Right lung (tissue), 5 donors: Measurements from ENCODE around the gene DNAJC11. TPM values are rescaled to one million over a fixed set of nuclear protein-coding genes. Genes with fewer than 3 reads are reported as not detected.
"Not testable (repeated sequence)": the region's sequence is repeated elsewhere in the genome, so short reads cannot be mapped to it uniquely, and the experiment has no call there.

Experiments
- DNase-seq, 2 donors: peaks; one replicate each; pipeline ENCODE4 v3.0.0-alpha.2; 2013
- polyA plus RNA-seq, 5 donors: library from polyadenylated mRNA; unstranded; fragments of 120-200 nt; gene quantifications; one replicate each; pipeline versions ENCODE4 v1.2.1 to v1.2.3, GENCODE V29; 2013; ENCODE audit warnings: inconsistent platforms in 1 of 5, low replicate concordance in 1 of 5; ENCODE audit not compliant: insufficient read length in 5 of 5, insufficient read depth in 1 of 5

The DNAJC11 gene
- polyA plus RNA-seq, 5 donors, result 41.1 to 46.5 (median 45.7) TPM

- no peak for DNase-seq
Measured at GRCh38 chr1:6703016-6703415, 1.4 kb upstream of the DNAJC11 start.

- DNase-seq, result no peak
Measured at GRCh38 chr1:6700853-6701436, 671 bp downstream of the DNAJC11 start.

GRCh38 chr1:6699915-6700314, 1.7 kb downstream of the DNAJC11 start:
- not testable (repeated sequence) for DNase-seq

GRCh38 chr1:6695868-6696267, 5.7 kb downstream of the DNAJC11 start:
- no peak for DNase-seq

GRCh38 chr1:6694121-6694713, 7.4 kb downstream of the DNAJC11 start:
- no peak for DNase-seq

- no peak for DNase-seq
Measured at GRCh38 chr1:6692956-6693355, 8.7 kb downstream of the DNAJC11 start.

GRCh38 chr1:6691507-6691906, 10.1 kb downstream of the DNAJC11 start:
- DNase-seq, result no peak

GRCh38 chr1:6690186-6690585, 11.4 kb downstream of the DNAJC11 start:
- DNase-seq, result no peak

GRCh38 chr1:6688757-6689156, 12.9 kb downstream of the DNAJC11 start:
- DNase-seq, result no peak

GRCh38 chr1:6688001-6688400, 13.6 kb downstream of the DNAJC11 start:
- no peak for DNase-seq

- DNase-seq, result no peak
Measured at GRCh38 chr1:6686294-6686693, 15.3 kb downstream of the DNAJC11 start.

GRCh38 chr1:6685381-6685780, 16.2 kb downstream of the DNAJC11 start:
- DNase-seq, result no peak

GRCh38 chr1:6683434-6683833, 18.2 kb downstream of the DNAJC11 start:
- DNase-seq, result no peak

GRCh38 chr1:6675941-6676340, 25.7 kb downstream of the DNAJC11 start:
- no peak for DNase-seq

- no peak for DNase-seq
Measured at GRCh38 chr1:6674771-6675170, 26.8 kb downstream of the DNAJC11 start.

- no peak for DNase-seq
Measured at GRCh38 chr1:6673816-6674398, 27.7 kb downstream of the DNAJC11 start.

GRCh38 chr1:6672558-6672957, 29.1 kb downstream of the DNAJC11 start:
- DNase-seq, result no peak

GRCh38 chr1:6668503-6668902, 33.1 kb downstream of the DNAJC11 start:
- no peak for DNase-seq

GRCh38 chr1:6667139-6667538, 34.5 kb downstream of the DNAJC11 start:
- DNase-seq, result no peak

GRCh38 chr1:6666696-6667095, 34.9 kb downstream of the DNAJC11 start:
- DNase-seq, result no peak

GRCh38 chr1:6662468-6662867, 39.1 kb downstream of the DNAJC11 start:
- DNase-seq, result not testable (repeated sequence)

GRCh38 chr1:6660415-6661049, 41.1 kb downstream of the DNAJC11 start:
- DNase-seq, result no peak
